K562 (cell line): ENCODE measurements around the gene PNMT. TPM values are rescaled to one million over a fixed set of nuclear protein-coding genes. Genes with fewer than 3 reads are reported as not detected.

Experiments
- ATAC-seq: fragments of 200-7000 bp; cut with Tn5 transposase; 3 replicates; pipeline ENCODE4 v1.9.1; 2020; ENCODE audit warnings: moderate library complexity
- BruUV-seq: library from RNA; stranded (reverse); fragments of 400-500 nt; replicated peaks from 2 replicates; lab custom pipeline; 2021; lab: Mats Ljungman, UMichigan
- CTCF ChIA-PET: fragments of 300-600 bp; formaldehyde crosslinking; extraction: SDS; loops from one replicate; lab custom pipeline; 2021; ENCODE audit warnings: low intra/inter-chr PET ratio; lab: Yijun Ruan, JAX
- POLR2A ChIA-PET: fragments of 300-600, 350-650 bp; sonication (Branson Sonifier 250); formaldehyde crosslinking; extraction: SDS; loops from one replicate; lab custom pipeline; 2021; ENCODE audit warnings: antibody characterized with exemption, inconsistent platforms; lab: Yijun Ruan, JAX
- DNase-seq, 4 experiments: peaks; one replicate each; pipeline versions ENCODE4 v3.0.0 to v3.0.0-alpha.2; 2011 to 2018; ENCODE audit warnings: low spot score in 3 of 4, mixed read lengths in 3 of 4; ENCODE audit errors: extremely low read depth in 1 of 4
- FAIRE-seq: peaks from 2 replicates; lab custom pipeline; 2011; peaks lifted over from hg19 to GRCh38; lab: Jason Lieb, UNC
- H2AFZ ChIP-seq: 2 replicates; pipeline ENCODE4 v1.6.0; 2011; ENCODE audit warnings: low read depth, low read length, control low read depth, inconsistent platforms
- H3K27ac ChIP-seq: fragments of 200-600 bp; 3 replicates; pipeline ENCODE4 v1.8.0; 2011; ENCODE audit warnings: low read depth, mild to moderate bottlenecking, control low read depth, inconsistent platforms, low read length, moderate library complexity, mixed read lengths; ENCODE audit errors: extremely low read depth
- H3K27me3 ChIP-seq, 2 experiments: fragments of 300-600 bp in 1 of 2; 2 replicates in 1 of 2; 3 replicates in 1 of 2; pipeline versions ENCODE4 v1.6.0 to v1.8.0; 2011; ENCODE audit warnings: inconsistent platforms in 2 of 2, low read length in 2 of 2, mild to moderate bottlenecking in 1 of 2, mixed read lengths in 1 of 2, moderate library complexity in 1 of 2; ENCODE audit not compliant: control insufficient read depth in 2 of 2, insufficient read depth in 2 of 2
- H3K36me3 ChIP-seq: fragments of 300-600 bp; 3 replicates; pipeline ENCODE4 v1.8.0; 2011; ENCODE audit warnings: mild to moderate bottlenecking, low read length, inconsistent platforms; ENCODE audit not compliant: control insufficient read depth, insufficient read depth
- H3K4me1 ChIP-seq, 2 experiments: fragments of 200-600 bp in 1 of 2; replicated peaks in 1 of 2; 2 replicates in 1 of 2; 3 replicates in 1 of 2; pipeline versions ENCODE4 v1.5.1 to v1.8.0; 2011; ENCODE audit warnings: inconsistent platforms in 2 of 2, low read length in 2 of 2, mild to moderate bottlenecking in 1 of 2, mixed read lengths in 1 of 2, moderate library complexity in 1 of 2; ENCODE audit not compliant: control insufficient read depth in 2 of 2, insufficient read depth in 2 of 2
- H3K4me2 ChIP-seq: 2 replicates; pipeline ENCODE4 v1.6.1; 2011; ENCODE audit warnings: low read length, control low read depth, inconsistent platforms, mixed read lengths; ENCODE audit not compliant: insufficient read depth
- H3K4me3 ChIP-seq: fragments of 200-600 bp; sonication (generic), shearing (Covaris generic); 2 replicates; pipeline ENCODE4 v1.5.1; 2016; ENCODE audit warnings: control low read depth, inconsistent platforms
- H3K79me2 ChIP-seq: fragments of 200-600 bp; 3 replicates; pipeline ENCODE4 v1.8.0; 2011; ENCODE audit warnings: low read length, inconsistent platforms; ENCODE audit not compliant: control insufficient read depth, insufficient read depth
- H3K9ac ChIP-seq, 2 experiments: 2 replicates each; pipeline versions ENCODE4 v1.6.0 to v1.6.1; 2011; ENCODE audit warnings: low read depth in 2 of 2, low read length in 2 of 2, control low read depth in 1 of 2, inconsistent platforms in 1 of 2, mild to moderate bottlenecking in 1 of 2, mixed read lengths in 1 of 2; ENCODE audit not compliant: insufficient read depth in 1 of 2
- H3K9me1 ChIP-seq: one replicate; pipeline ENCODE4 v1.6.0; 2011; ENCODE audit warnings: inconsistent platforms, mild to moderate bottlenecking, low read length, moderate library complexity; ENCODE audit not compliant: control insufficient read depth, insufficient read depth
- H3K9me3 ChIP-seq: replicated peaks from 2 replicates; pipeline ENCODE4 v1.5.1; 2011; ENCODE audit warnings: low read depth, low read length, inconsistent platforms; ENCODE audit not compliant: control insufficient read depth, insufficient read depth
- H4K20me1 ChIP-seq: replicated peaks from 2 replicates; pipeline ENCODE4 v1.6.1; 2011; ENCODE audit warnings: low read length, inconsistent platforms, mixed read lengths; ENCODE audit not compliant: control insufficient read depth, insufficient read depth
- FUS ChIP-seq: fragments of 200-400 bp; formaldehyde crosslinking; optimal IDR thresholded peaks from 2 replicates; pipeline ENCODE3; 2017; ENCODE audit warnings: low read depth, low read length
- NFE2 ChIP-seq: IDR thresholded peaks from 2 replicates; pipeline ENCODE4 v1.6.1; 2014; ENCODE audit warnings: antibody characterized with exemption, low read depth
- RAD21 ChIP-seq, 2 experiments: fragments of 250-450 bp in 1 of 2; fragments of 450-650 bp in 1 of 2; sonication (Bioruptor Pico) in 1 of 2; formaldehyde crosslinking in 1 of 2; IDR thresholded peaks in 1 of 2; conservative IDR thresholded peaks in 1 of 2; 2 replicates each; pipeline versions ENCODE4 v1.4.0 to v1.8.0; 2020 to 2022; ENCODE audit warnings: mild to moderate bottlenecking in 2 of 2, moderate library complexity in 1 of 2
- ZNF165 ChIP-seq: fragments of 250-450 bp; sonication (Bioruptor Pico); IDR thresholded peaks from 2 replicates; pipeline ENCODE4 v1.4.0; 2020; ENCODE audit warnings: borderline replicate concordance
- ZNF764 ChIP-seq: fragments of 250-450 bp; sonication (Bioruptor Pico); IDR thresholded peaks from 2 replicates; pipeline ENCODE4 v1.4.0; 2020; ENCODE audit warnings: low read depth, mild to moderate bottlenecking, moderate library complexity
- WGBS: fragments of 100-300 bp; shearing (Covaris generic); methylation state at CpG from one replicate; pipeline ENCODE4 v1.1.6; 2016; ENCODE audit warnings: low coverage, mixed read lengths; ENCODE audit not compliant: insufficient coverage; ENCODE audit errors: missing lambda C conversion rate; 5-methylcytosine and 5-hydroxymethylcytosine counted together
- in situ Hi-C: fragments of 300-500 bp; cut with MboI; formaldehyde crosslinking; loops from 4 replicates; pipeline ENCODE4 v1.15.0; 2018; ENCODE audit warnings: inconsistent platforms, mixed read lengths
- intact Hi-C: fragments of 100-400 bp; cut with micrococcal nuclease; formaldehyde crosslinking; loops from 2 replicates; pipeline ENCODE4 v1.14.2; 2022
- polyA plus RNA-seq, 8 experiments: library from polyadenylated mRNA; depleted of rRNA in 4 of 8; stranded (reverse) in 5 of 8; unstranded in 3 of 8; fragments of >200 nt; fragmentation: Nextera tagmentation in 2 of 8; fragmentation: Illumina TruSeq in 1 of 8; extraction: Ambion mirVana in 2 of 8; extraction: Trizol in 1 of 8; gene quantifications; 2 replicates each; pipeline versions ENCODE4 v1.2.1 to v1.2.3, GENCODE V29; 2011 to 2014; ENCODE audit warnings: inconsistent platforms in 1 of 8, missing spikeins in 1 of 8
- total RNA-seq, 7 experiments: library from RNA; depleted of rRNA in 6 of 7; stranded (reverse); fragments of >200 nt in 6 of 7; fragmentation: Illumina TruSeq in 2 of 7; extraction: Trizol in 2 of 7; gene quantifications; 2 replicates each; pipeline versions ENCODE4 v1.2.1 to v1.2.3, GENCODE V29; 2011 to 2021; ENCODE audit warnings: low replicate concordance in 1 of 7
- TF ChIP-seq, protein P1 (sequence below), 2 experiments: fragments of 450-650 bp; IDR thresholded peaks; 2 replicates each; pipeline ENCODE4 v1.6.1; 2016
- TF ChIP-seq, protein P2 (sequence below): fragments of 450-650 bp; IDR thresholded peaks from 2 replicates; pipeline ENCODE4 v1.6.1; 2016; ENCODE audit warnings: low read depth, mild to moderate bottlenecking, moderate library complexity
- TF ChIP-seq, protein P3 (sequence below): fragments of 250-450 bp; sonication (Bioruptor Pico); IDR thresholded peaks from 2 replicates; pipeline ENCODE4 v1.4.0; 2020; ENCODE audit warnings: mild to moderate bottlenecking, moderate library complexity, borderline replicate concordance
- TF ChIP-seq, protein P4 (sequence below): fragments of 250-450 bp; sonication (Bioruptor Pico); IDR thresholded peaks from 2 replicates; pipeline ENCODE4 v1.9.0; 2021; ENCODE audit warnings: mild to moderate bottlenecking, inconsistent platforms
- TF ChIP-seq, protein P5 (sequence below): sonication (generic); formaldehyde crosslinking; IDR thresholded peaks from 2 replicates; pipeline ENCODE4 v1.4.0; 2020; ENCODE audit warnings: mild to moderate bottlenecking, missing genetic modification reagents

The PNMT gene
- total and polyA plus RNA-seq, 9 of the 15 experiments (the other 6 are each of a cell fraction or from before 2014, with no cell fraction given) = 0.55 to 18.1 (median 5.8) TPM

DNA sequence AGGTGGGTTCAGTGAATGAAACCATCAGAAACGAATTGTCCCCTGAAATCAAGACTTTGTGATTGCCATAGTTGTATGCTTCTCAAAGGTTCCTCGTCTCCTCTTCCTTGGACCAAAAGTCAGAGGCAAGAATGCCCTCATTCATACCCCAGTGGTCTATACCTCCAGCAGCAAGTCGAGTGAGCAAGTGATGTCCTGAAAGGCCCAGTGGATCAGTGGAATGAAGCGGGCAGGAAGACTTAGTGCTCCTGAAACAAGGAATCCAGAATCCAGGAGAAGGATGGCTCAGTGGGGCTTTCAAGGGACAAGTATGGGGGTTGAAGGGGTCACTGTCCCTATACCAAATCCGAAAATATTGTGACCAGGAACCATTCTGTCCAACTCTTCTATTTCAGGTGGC, 26.3 kb downstream of the PNMT start:
- POLR2A ChIA-PET = interaction anchor here (0.7 to 1.9 kb wide), 5 partner anchors 11 to 87 kb away, joined by 3 to 6 read pairs (median 4); partner anchors contain the start of gene NEUROD2
- H3K79me2 ChIP-seq = no peaks in the 10 kb centered on the region
- no peak overlapping the region for H3K4me2 ChIP-seq
- no peaks in the 10 kb centered on the region; the same call in 2 of the 3 replicates for H3K36me3 ChIP-seq
- H3K27ac ChIP-seq = no peak overlapping the region
- DNase-seq (no peak), ATAC-seq (no peak)
- no peaks in the 10 kb centered on the region for H3K9me1 ChIP-seq
- TF ChIP-seq, protein P1, sequence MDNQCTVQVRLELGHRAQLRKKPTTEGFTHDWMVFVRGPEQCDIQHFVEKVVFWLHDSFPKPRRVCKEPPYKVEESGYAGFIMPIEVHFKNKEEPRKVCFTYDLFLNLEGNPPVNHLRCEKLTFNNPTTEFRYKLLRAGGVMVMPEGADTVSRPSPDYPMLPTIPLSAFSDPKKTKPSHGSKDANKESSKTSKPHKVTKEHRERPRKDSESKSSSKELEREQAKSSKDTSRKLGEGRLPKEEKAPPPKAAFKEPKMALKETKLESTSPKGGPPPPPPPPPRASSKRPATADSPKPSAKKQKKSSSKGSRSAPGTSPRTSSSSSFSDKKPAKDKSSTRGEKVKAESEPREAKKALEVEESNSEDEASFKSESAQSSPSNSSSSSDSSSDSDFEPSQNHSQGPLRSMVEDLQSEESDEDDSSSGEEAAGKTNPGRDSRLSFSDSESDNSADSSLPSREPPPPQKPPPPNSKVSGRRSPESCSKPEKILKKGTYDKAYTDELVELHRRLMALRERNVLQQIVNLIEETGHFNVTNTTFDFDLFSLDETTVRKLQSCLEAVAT (IDR thresholded peaks at IDR 0.05) = no peak
- no peak for TF ChIP-seq ZNF165 (CRISPR knock-in tag)
- TF ChIP-seq NFE2 = no peak
- TF ChIP-seq, protein P2, sequence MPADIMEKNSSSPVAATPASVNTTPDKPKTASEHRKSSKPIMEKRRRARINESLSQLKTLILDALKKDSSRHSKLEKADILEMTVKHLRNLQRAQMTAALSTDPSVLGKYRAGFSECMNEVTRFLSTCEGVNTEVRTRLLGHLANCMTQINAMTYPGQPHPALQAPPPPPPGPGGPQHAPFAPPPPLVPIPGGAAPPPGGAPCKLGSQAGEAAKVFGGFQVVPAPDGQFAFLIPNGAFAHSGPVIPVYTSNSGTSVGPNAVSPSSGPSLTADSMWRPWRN = no peak
- TF ChIP-seq, protein P3, sequence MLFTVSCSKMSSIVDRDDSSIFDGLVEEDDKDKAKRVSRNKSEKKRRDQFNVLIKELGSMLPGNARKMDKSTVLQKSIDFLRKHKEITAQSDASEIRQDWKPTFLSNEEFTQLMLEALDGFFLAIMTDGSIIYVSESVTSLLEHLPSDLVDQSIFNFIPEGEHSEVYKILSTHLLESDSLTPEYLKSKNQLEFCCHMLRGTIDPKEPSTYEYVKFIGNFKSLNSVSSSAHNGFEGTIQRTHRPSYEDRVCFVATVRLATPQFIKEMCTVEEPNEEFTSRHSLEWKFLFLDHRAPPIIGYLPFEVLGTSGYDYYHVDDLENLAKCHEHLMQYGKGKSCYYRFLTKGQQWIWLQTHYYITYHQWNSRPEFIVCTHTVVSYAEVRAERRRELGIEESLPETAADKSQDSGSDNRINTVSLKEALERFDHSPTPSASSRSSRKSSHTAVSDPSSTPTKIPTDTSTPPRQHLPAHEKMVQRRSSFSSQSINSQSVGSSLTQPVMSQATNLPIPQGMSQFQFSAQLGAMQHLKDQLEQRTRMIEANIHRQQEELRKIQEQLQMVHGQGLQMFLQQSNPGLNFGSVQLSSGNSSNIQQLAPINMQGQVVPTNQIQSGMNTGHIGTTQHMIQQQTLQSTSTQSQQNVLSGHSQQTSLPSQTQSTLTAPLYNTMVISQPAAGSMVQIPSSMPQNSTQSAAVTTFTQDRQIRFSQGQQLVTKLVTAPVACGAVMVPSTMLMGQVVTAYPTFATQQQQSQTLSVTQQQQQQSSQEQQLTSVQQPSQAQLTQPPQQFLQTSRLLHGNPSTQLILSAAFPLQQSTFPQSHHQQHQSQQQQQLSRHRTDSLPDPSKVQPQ (CRISPR knock-in tag) = no peak
- TF ChIP-seq ZNF764 (CRISPR knock-in tag) = no peak
- TF ChIP-seq, protein P4, sequence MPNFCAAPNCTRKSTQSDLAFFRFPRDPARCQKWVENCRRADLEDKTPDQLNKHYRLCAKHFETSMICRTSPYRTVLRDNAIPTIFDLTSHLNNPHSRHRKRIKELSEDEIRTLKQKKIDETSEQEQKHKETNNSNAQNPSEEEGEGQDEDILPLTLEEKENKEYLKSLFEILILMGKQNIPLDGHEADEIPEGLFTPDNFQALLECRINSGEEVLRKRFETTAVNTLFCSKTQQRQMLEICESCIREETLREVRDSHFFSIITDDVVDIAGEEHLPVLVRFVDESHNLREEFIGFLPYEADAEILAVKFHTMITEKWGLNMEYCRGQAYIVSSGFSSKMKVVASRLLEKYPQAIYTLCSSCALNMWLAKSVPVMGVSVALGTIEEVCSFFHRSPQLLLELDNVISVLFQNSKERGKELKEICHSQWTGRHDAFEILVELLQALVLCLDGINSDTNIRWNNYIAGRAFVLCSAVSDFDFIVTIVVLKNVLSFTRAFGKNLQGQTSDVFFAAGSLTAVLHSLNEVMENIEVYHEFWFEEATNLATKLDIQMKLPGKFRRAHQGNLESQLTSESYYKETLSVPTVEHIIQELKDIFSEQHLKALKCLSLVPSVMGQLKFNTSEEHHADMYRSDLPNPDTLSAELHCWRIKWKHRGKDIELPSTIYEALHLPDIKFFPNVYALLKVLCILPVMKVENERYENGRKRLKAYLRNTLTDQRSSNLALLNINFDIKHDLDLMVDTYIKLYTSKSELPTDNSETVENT (CRISPR knock-in tag) = no peak
- TF ChIP-seq, protein P5, sequence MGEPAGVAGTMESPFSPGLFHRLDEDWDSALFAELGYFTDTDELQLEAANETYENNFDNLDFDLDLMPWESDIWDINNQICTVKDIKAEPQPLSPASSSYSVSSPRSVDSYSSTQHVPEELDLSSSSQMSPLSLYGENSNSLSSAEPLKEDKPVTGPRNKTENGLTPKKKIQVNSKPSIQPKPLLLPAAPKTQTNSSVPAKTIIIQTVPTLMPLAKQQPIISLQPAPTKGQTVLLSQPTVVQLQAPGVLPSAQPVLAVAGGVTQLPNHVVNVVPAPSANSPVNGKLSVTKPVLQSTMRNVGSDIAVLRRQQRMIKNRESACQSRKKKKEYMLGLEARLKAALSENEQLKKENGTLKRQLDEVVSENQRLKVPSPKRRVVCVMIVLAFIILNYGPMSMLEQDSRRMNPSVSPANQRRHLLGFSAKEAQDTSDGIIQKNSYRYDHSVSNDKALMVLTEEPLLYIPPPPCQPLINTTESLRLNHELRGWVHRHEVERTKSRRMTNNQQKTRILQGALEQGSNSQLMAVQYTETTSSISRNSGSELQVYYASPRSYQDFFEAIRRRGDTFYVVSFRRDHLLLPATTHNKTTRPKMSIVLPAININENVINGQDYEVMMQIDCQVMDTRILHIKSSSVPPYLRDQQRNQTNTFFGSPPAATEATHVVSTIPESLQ (CRISPR knock-in tag) = no peak
- no peak for TF ChIP-seq RAD21 (CRISPR knock-in tag; conservative IDR thresholded peaks at IDR 0.05 in 1 of 2, IDR thresholded peaks at IDR 0.05 in 1 of 2)
- TF ChIP-seq FUS = no peak
- TF ChIP-seq, all 486 proteins: peak for 0
- Histone ChIP-seq H3K9me3 (no peaks in the 10 kb centered on the region), H2AFZ (no peak overlapping the region), H3K4me3 (no peak overlapping the region), H3K9ac (no peak overlapping the region; a peak in 1 of 4 replicates), H3K27me3 (no peaks in the 10 kb centered on the region), H3K4me1 (peaks cover 0 to 4% of the 10 kb centered on the region in 2 experiments; a peak in 2 of 5 replicates), H4K20me1 (no peaks in the 10 kb centered on the region)
- whole genome bisulfite sequencing = 50% methylated on average over 4 of the region's 5 CpGs
- no TSS peak for BruUV-seq
- CTCF ChIA-PET = interaction anchor here (0.6 kb wide), 1 partner anchor 87 kb away, joined by 3 read pairs; no protein-coding TSS in a partner anchor
- intact Hi-C loops = no loop called here
- in situ Hi-C loops = no loop called here
- peak; percentile 15 for FAIRE-seq
